Prostate gland (tissue), 2 donors: ENCODE results near the gene SLC1A6. TPM values are rescaled to one million over a fixed set of nuclear protein-coding genes. Genes with fewer than 3 reads are reported as not detected.

Source experiments
- DNase-seq: peaks from one replicate; pipeline ENCODE4 v3.0.0-alpha.2; 2019; ENCODE audit warnings: low spot score
- H3K27ac ChIP-seq, 2 donors: fragments of 200-600 bp; sonication (generic); 2 replicates each; pipeline ENCODE4 v1.5.1; 2017 to 2019
- H3K27me3 ChIP-seq: fragments of 200-600 bp; sonication (generic); replicated peaks from 2 replicates; pipeline ENCODE4 v1.5.1; 2019; ENCODE audit not compliant: insufficient read depth
- H3K36me3 ChIP-seq, 2 donors: fragments of 200-600 bp; sonication (generic); 1 replicate in 1 of 2; 2 replicates in 1 of 2; pipeline versions ENCODE4 v1.5.1 to v1.8.1; 2017 to 2019
- H3K4me1 ChIP-seq: fragments of 200-600 bp; sonication (generic); replicated peaks from 2 replicates; pipeline ENCODE4 v1.5.1; 2019
- H3K4me3 ChIP-seq, 2 donors: fragments of 200-600 bp; sonication (generic); 2 replicates each; pipeline ENCODE4 v1.5.1; 2017 to 2019
- H3K9me3 ChIP-seq: fragments of 200-600 bp; sonication (generic); 2 replicates; pipeline ENCODE4 v1.5.1; 2017
- CTCF ChIP-seq, 4 experiments: fragments of 200-600 bp in 2 of 4; fragments of 450-650 bp in 2 of 4; sonication (generic) in 2 of 4; IDR thresholded peaks; 1 replicate in 3 of 4; 2 replicates in 1 of 4; pipeline ENCODE4 v1.5.1; 2016 to 2019; ENCODE audit warnings: antibody characterized with exemption in 4 of 4, mild to moderate bottlenecking in 2 of 4, moderate library complexity in 2 of 4
- POLR2A ChIP-seq: fragments of 450-650 bp; IDR thresholded peaks from one replicate; pipeline ENCODE4 v1.6.1; 2016; ENCODE audit warnings: antibody characterized with exemption, mild to moderate bottlenecking
- POLR2AphosphoS5 ChIP-seq: sonication (generic); formaldehyde crosslinking; IDR thresholded peaks from one replicate; pipeline ENCODE4 v1.6.1; 2017; ENCODE audit warnings: antibody characterized with exemption
- WGBS: methylation state at CpG from one replicate; pipeline ENCODE4 v1.1.5; 2018; 5-methylcytosine and 5-hydroxymethylcytosine counted together
- intact Hi-C: fragments of 100-400 bp; cut with DNase I; formaldehyde crosslinking; loops from one replicate; pipeline ENCODE4 v1.14.2; 2022
- total RNA-seq, 2 donors: library from RNA; depleted of rRNA; stranded (reverse); fragments of >200 nt; gene quantifications; one replicate each; pipeline ENCODE4 v1.1.0, GENCODE V29; 2016

SLC1A6 gene
- total RNA-seq, 2 donors from 2014 or later: 0.41 to 255 TPM

GRCh38 chr19:14943601-14944000 is 36.1 kb downstream of the SLC1A6 start:
- Histone ChIP-seq H3K27me3 (no peaks in the 10 kb centered on the region), H3K4me1 (no peaks in the 10 kb centered on the region), H3K9me3 (no peaks in the 10 kb centered on the region), H3K27ac (no peak overlapping the region), H3K4me3 (no peak overlapping the region), H3K36me3 (no peaks in the 10 kb centered on the region)
- TF ChIP-seq POLR2AphosphoS5 (no peak), CTCF (IDR thresholded peaks at IDR 0.05) (no peak), POLR2A (no peak)
- DNase-seq: no peak
- 58% methylated on average over 4 of the region's 4 CpGs for WGBS
- intact Hi-C loops: no loop called here

GRCh38 chr19:14941189-14941588 is 38.5 kb downstream of the SLC1A6 start, which contains the start of gene OR7C2:
TSS of gene OR7C2 (plus strand) at chr19:14941489. CDS start at chr19:14941489, 0 bp downstream.
- no peaks in the 10 kb centered on the region for H3K9me3 ChIP-seq
- H3K36me3 ChIP-seq: no peaks in the 10 kb centered on the region
- no peak within 1 kb of the TSS for H3K4me3 ChIP-seq
- intact Hi-C loops: no loop called here
- H3K27ac ChIP-seq: no peak within 1 kb of the TSS
- WGBS: 85% methylated on average over 6 of the region's 6 CpGs
- no peak for DNase-seq
- no peak for TF ChIP-seq POLR2A
- TF ChIP-seq CTCF (IDR thresholded peaks at IDR 0.05): no peak
- TF ChIP-seq POLR2AphosphoS5: no peak
- H3K4me1 ChIP-seq: no peaks in the 10 kb centered on the region
- no peaks in the 10 kb centered on the region for H3K27me3 ChIP-seq

- no peaks in the 10 kb centered on the region for H3K9me3 ChIP-seq
- DNase-seq: no peak
- TF ChIP-seq CTCF (IDR thresholded peaks at IDR 0.05): no peak
- no peak for TF ChIP-seq POLR2A
- TF ChIP-seq POLR2AphosphoS5: no peak
These were observed 39.4 kb downstream of the SLC1A6 start for GRCh38 chr19:14940266-14940665.

GRCh38 chr19:14933506-14933905 is 46.2 kb downstream of the SLC1A6 start:
- no peaks in the 10 kb centered on the region for H3K36me3 ChIP-seq
- 74% methylated on average over 1 of the region's 1 CpG for WGBS

More at GRCh38 chr19:14940266-14940665, 39.4 kb downstream of the SLC1A6 start:
- H3K36me3 ChIP-seq: no peaks in the 10 kb centered on the region
- no peaks in the 10 kb centered on the region for H3K4me1 ChIP-seq
- H3K27me3 ChIP-seq: no peaks in the 10 kb centered on the region
- no peak overlapping the region for H3K4me3 ChIP-seq
- intact Hi-C loops: no loop called here
- 83% methylated on average over 6 of the region's 6 CpGs for WGBS
- H3K27ac ChIP-seq: no peak overlapping the region

More at GRCh38 chr19:14933506-14933905, 46.2 kb downstream of the SLC1A6 start:
- intact Hi-C loops: no loop called here
- Histone ChIP-seq H3K9me3 (no peaks in the 10 kb centered on the region), H3K27me3 (no peaks in the 10 kb centered on the region), H3K27ac (no peak overlapping the region), H3K4me3 (no peak overlapping the region), H3K4me1 (no peaks in the 10 kb centered on the region)
- no peak for DNase-seq
- TF ChIP-seq POLR2AphosphoS5: no peak
- no peak for TF ChIP-seq CTCF (IDR thresholded peaks at IDR 0.05)
- no peak for TF ChIP-seq POLR2A
